Upper lobe of left lung (tissue), 4 donors: ENCODE data around the gene SPATS1.

Source experiments
- POLR2A ChIP-seq, 4 donors: fragments of 450-650 bp; IDR thresholded peaks; one replicate each; pipeline ENCODE4 v1.5.1; 2016 to 2017; ENCODE audit warnings: antibody characterized with exemption in 4 of 4, mild to moderate bottlenecking in 2 of 4
- TF ChIP-seq, protein P1 (sequence below), 6 experiments: fragments of 450-650 bp in 4 of 6; fragments of 200-600 bp in 2 of 6; sonication (generic) in 2 of 6; IDR thresholded peaks; one replicate each; pipeline ENCODE4 v1.5.1; 2016 to 2019; ENCODE audit warnings: antibody characterized with exemption in 6 of 6

DNA sequence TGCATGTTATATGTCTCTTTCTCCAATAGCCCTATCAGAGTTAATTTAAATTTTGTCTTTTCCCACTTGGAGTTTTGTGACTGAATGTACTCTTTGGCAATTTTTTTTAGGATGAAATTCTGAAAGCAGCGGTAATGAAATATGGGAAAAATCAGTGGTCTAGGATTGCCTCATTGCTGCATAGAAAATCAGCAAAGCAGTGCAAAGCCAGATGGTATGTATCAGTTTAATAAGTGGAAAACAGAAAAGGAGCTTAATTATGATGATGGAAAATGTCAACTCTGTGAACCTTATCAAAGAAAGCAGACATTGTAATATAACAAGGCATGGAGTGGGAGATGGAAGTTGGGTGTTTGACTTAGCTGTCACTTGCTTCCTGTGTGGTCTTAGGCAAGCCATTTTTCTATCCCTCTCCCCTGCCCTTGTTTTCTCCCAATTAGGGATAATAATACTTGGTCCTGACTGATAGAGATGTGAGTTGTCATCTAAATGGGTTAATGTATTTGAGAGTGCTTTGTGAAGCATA, 47.8 kb downstream of the SPATS1 start:
- no peak for TF ChIP-seq POLR2A (IDR thresholded peaks at IDR 0.05)
- TF ChIP-seq, protein P1, sequence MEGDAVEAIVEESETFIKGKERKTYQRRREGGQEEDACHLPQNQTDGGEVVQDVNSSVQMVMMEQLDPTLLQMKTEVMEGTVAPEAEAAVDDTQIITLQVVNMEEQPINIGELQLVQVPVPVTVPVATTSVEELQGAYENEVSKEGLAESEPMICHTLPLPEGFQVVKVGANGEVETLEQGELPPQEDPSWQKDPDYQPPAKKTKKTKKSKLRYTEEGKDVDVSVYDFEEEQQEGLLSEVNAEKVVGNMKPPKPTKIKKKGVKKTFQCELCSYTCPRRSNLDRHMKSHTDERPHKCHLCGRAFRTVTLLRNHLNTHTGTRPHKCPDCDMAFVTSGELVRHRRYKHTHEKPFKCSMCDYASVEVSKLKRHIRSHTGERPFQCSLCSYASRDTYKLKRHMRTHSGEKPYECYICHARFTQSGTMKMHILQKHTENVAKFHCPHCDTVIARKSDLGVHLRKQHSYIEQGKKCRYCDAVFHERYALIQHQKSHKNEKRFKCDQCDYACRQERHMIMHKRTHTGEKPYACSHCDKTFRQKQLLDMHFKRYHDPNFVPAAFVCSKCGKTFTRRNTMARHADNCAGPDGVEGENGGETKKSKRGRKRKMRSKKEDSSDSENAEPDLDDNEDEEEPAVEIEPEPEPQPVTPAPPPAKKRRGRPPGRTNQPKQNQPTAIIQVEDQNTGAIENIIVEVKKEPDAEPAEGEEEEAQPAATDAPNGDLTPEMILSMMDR (IDR thresholded peaks at IDR 0.05) = no peak
